Left lung (tissue), 14 donors: Measurements from ENCODE around the gene CCDC82. TPM values are rescaled to one million over a fixed set of nuclear protein-coding genes. Genes with fewer than 3 reads are reported as not detected.
"Not testable (repeated sequence)": the region's sequence is repeated elsewhere in the genome, so short reads cannot be mapped to it uniquely, and the experiment has no call there.

Source experiments
- ATAC-seq: fragments of 200-7000 bp; cut with Tn5 transposase; one replicate; pipeline ENCODE4 v1.9.1; 2020; ENCODE audit warnings: moderate library complexity
- DNase-seq, 4 donors: peaks; one replicate each; pipeline ENCODE4 v3.0.0-alpha.2; 2013 to 2020
- H3K27ac ChIP-seq, 2 donors: fragments of 200-600 bp; sonication (generic) in 1 of 2; one replicate each; pipeline versions ENCODE4 v1.5.0 to v1.8.0; 2020 to 2021
- H3K27me3 ChIP-seq, 2 donors: fragments of 200-600 bp; sonication (generic) in 1 of 2; one replicate each; pipeline versions ENCODE4 v1.5.0 to v1.8.0; 2020 to 2021
- H3K36me3 ChIP-seq, 2 donors: fragments of 200-600 bp; sonication (generic) in 1 of 2; one replicate each; pipeline versions ENCODE4 v1.5.0 to v1.8.0; 2020 to 2021
- H3K4me1 ChIP-seq, 2 donors: fragments of 200-600 bp; one replicate each; pipeline ENCODE4 v1.8.0; 2021
- H3K4me3 ChIP-seq, 2 donors: fragments of 200-600 bp; sonication (generic) in 1 of 2; one replicate each; pipeline versions ENCODE4 v1.5.0 to v1.8.0; 2020 to 2021; ENCODE audit warnings: mild to moderate bottlenecking in 1 of 2
- H3K9me3 ChIP-seq, 2 donors: fragments of 200-600 bp; sonication (generic) in 1 of 2; one replicate each; pipeline versions ENCODE4 v1.5.0 to v1.8.0; 2020 to 2021
- intact Hi-C, 2 donors: fragments of 100-400 bp; cut with DNase I; formaldehyde crosslinking; loops; one replicate each; pipeline versions ENCODE4 v1.11.2 to v1.14.2; 2022
- long read RNA-seq, 12 donors: library from polyadenylated mRNA in 2 of 12; unstranded in 2 of 12; transcript quantifications; one replicate each; pipeline ENCODE4 v2.0.0 and lab custom pipeline, GENCODE V29; 2019 to 2026
- polyA plus RNA-seq, 6 donors: library from polyadenylated mRNA; unstranded; fragments of 120-200 nt; gene quantifications; one replicate each; pipeline ENCODE4 v1.2.1, GENCODE V29; 2013; ENCODE audit not compliant: insufficient read length in 6 of 6
- total RNA-seq, 2 donors: library from RNA; stranded (reverse); fragmentation: NEBNext Ultra II Directional; extraction: Animal tissue kit (Norgen Biotek cat#: 25700); gene quantifications; one replicate each; pipeline ENCODE4 v1.2.1, GENCODE V29; 2021
- TF ChIP-seq, protein P1 (sequence below), 2 donors: fragments of 200-600 bp; sonication (generic) in 1 of 2; IDR thresholded peaks; one replicate each; pipeline versions ENCODE4 v1.5.0 to v1.8.0; 2021; ENCODE audit warnings: antibody characterized with exemption in 2 of 2
- donor health status: DM: no; HTN: yes; CAD: no.
- donor health status: DM: no; HTN: no; CAD: no.

CCDC82 gene
- total RNA-seq (10 to 100 TPM; 18.1 to 27.7 TPM), polyA plus RNA-seq (10 to 100 TPM; 53.4 to 64.5 (median 62.3) TPM)
- long read RNA-seq, donor 1, full-length matches to known transcripts: 22 of 39 reads
- long read RNA-seq, donor 1, partial matches to known transcripts: 17 of 39 reads
- long read RNA-seq, donor 1, other reads (novel, unspliced or antisense): 0 of 39 reads
- long read RNA-seq, donor 2, full-length matches to known transcripts: 13 of 36 reads
- long read RNA-seq, donor 2, partial matches to known transcripts: 23 of 36 reads
- long read RNA-seq, donor 2, other reads (novel, unspliced or antisense): 0 of 36 reads
- long read RNA-seq, donor 3, full-length matches to known transcripts: 14 of 21 reads
- long read RNA-seq, donor 3, partial matches to known transcripts: 7 of 21 reads
- long read RNA-seq, donor 3, other reads (novel, unspliced or antisense): 0 of 21 reads
- long read RNA-seq, donor 4, partial matches to known transcripts: 11 of 12 reads
- long read RNA-seq, donor 4, other reads (novel, unspliced or antisense): 1 of 12 reads
- long read RNA-seq, donor 5, full-length matches to known transcripts: 12 of 12 reads
- long read RNA-seq, donor 5, partial matches to known transcripts: 0 of 12 reads
- long read RNA-seq, donor 5, other reads (novel, unspliced or antisense): 0 of 12 reads
- long read RNA-seq, donor 6, full-length matches to known transcripts: 9 of 20 reads
- long read RNA-seq, donor 6, partial matches to known transcripts: 11 of 20 reads
- long read RNA-seq, donor 6, other reads (novel, unspliced or antisense): 0 of 20 reads
- long read RNA-seq, donor 7, full-length matches to known transcripts: 24 of 24 reads
- long read RNA-seq, donor 7, partial matches to known transcripts: 0 of 24 reads
- long read RNA-seq, donor 7, other reads (novel, unspliced or antisense): 0 of 24 reads
- long read RNA-seq, donor 8, transcript CCDC82-208 (2 exons, 557 nt): major isoform, 7 of 35 reads
- long read RNA-seq, donor 8, partial matches to known transcripts: 19 of 35 reads
- long read RNA-seq, donor 8, other reads (novel, unspliced or antisense): 0 of 35 reads
- long read RNA-seq, donor 9: 0 reads
- long read RNA-seq, donor 10, partial matches to known transcripts: 9 of 10 reads
- long read RNA-seq, donor 10, other reads (novel, unspliced or antisense): 1 of 10 reads
- long read RNA-seq, donor 11, full-length matches to known transcripts: 18 of 30 reads
- long read RNA-seq, donor 11, partial matches to known transcripts: 12 of 30 reads
- long read RNA-seq, donor 11, other reads (novel, unspliced or antisense): 0 of 30 reads
- long read RNA-seq, donor 12, full-length matches to known transcripts: 20 of 32 reads
- long read RNA-seq, donor 12, partial matches to known transcripts: 12 of 32 reads
- long read RNA-seq, donor 12, other reads (novel, unspliced or antisense): 0 of 32 reads

- H3K36me3 ChIP-seq: no peaks in the 10 kb centered on the region
- intact Hi-C loops: loop anchor here in 1 of 2 donors (10.0 kb wide), 1 partner anchor 555 kb away; no protein-coding TSS in a partner anchor
- ATAC-seq (peak; percentile 100), DNase-seq (peak; percentile 93 to 99 (median 98))
- H3K27me3 ChIP-seq: no peaks in the 10 kb centered on the region
- TF ChIP-seq, protein P1, sequence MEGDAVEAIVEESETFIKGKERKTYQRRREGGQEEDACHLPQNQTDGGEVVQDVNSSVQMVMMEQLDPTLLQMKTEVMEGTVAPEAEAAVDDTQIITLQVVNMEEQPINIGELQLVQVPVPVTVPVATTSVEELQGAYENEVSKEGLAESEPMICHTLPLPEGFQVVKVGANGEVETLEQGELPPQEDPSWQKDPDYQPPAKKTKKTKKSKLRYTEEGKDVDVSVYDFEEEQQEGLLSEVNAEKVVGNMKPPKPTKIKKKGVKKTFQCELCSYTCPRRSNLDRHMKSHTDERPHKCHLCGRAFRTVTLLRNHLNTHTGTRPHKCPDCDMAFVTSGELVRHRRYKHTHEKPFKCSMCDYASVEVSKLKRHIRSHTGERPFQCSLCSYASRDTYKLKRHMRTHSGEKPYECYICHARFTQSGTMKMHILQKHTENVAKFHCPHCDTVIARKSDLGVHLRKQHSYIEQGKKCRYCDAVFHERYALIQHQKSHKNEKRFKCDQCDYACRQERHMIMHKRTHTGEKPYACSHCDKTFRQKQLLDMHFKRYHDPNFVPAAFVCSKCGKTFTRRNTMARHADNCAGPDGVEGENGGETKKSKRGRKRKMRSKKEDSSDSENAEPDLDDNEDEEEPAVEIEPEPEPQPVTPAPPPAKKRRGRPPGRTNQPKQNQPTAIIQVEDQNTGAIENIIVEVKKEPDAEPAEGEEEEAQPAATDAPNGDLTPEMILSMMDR (IDR thresholded peaks at IDR 0.05): no peak
- H3K4me3 ChIP-seq: peak within 1 kb of the TSS; percentile 68 to 75
- H3K27ac ChIP-seq: peak within 1 kb of the TSS; percentile 89 to 94
- H3K4me1 ChIP-seq: peaks cover 0 to 35% of the 10 kb centered on the region in 2 donors
- no peaks in the 10 kb centered on the region for H3K9me3 ChIP-seq
Measured at GRCh38 chr11:96389720-96390487, at the start of gene CCDC82, which contains the start of gene JRKL. CCDC82 (minus strand) TSS chr11:96389912; CDS start chr11:96384747, 5,165 bp downstream. JRKL (plus strand) TSS chr11:96390013; CDS start chr11:96390650, 637 bp downstream.

- H3K4me3 ChIP-seq, H3K36me3 ChIP-seq, intact Hi-C loops, H3K27ac ChIP-seq, H3K4me1 ChIP-seq, H3K27me3 ChIP-seq, H3K9me3 ChIP-seq, ATAC-seq, DNase-seq: not testable (repeated sequence)
Measured at GRCh38 chr11:96432654-96433053, 42.9 kb upstream of the CCDC82 start.

DNA sequence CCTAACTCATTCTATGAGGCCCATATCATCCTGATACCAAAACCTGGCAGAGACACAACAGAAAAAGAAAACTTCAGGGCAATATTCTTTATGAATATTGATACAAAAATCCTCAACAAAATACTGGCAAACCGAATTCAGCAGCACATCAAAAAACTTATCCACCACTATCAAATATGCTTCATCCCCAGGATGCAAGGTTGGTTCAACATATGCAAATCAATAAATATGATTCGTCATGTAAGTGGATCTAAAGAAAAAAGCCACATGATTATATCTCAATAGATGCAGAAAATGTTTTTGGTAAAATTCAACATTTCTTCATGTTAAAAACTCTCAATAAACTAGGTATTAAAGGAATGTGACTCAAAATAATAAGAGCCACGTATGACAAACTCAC, 41.0 kb upstream of the CCDC82 start:
- H3K27ac ChIP-seq: no peak overlapping the region
- H3K27me3 ChIP-seq: peaks cover 4 to 5% of the 10 kb centered on the region in 2 donors
- DNase-seq: no peak
- no peaks in the 10 kb centered on the region for H3K4me1 ChIP-seq
- no peak for ATAC-seq
- H3K36me3 ChIP-seq: no peaks in the 10 kb centered on the region
- peaks cover 0 to 5% of the 10 kb centered on the region in 2 donors for H3K9me3 ChIP-seq
- no peak overlapping the region for H3K4me3 ChIP-seq
- TF ChIP-seq, protein P1 (IDR thresholded peaks at IDR 0.05): no peak
- intact Hi-C loops: no loop called here

GRCh38 chr11:96424693-96425092, 35.0 kb upstream of the CCDC82 start:
- TF ChIP-seq, protein P1 (IDR thresholded peaks at IDR 0.05): no peak
- no peaks in the 10 kb centered on the region for H3K4me1 ChIP-seq
- no peaks in the 10 kb centered on the region for H3K36me3 ChIP-seq
- ATAC-seq (no peak), DNase-seq (no peak)
- no peak overlapping the region for H3K4me3 ChIP-seq
- intact Hi-C loops: no loop called here
- H3K27me3 ChIP-seq: peaks cover 5 to 21% of the 10 kb centered on the region in 2 donors
- no peaks in the 10 kb centered on the region for H3K9me3 ChIP-seq
- no peak overlapping the region for H3K27ac ChIP-seq
